CD4-positive, alpha-beta T cell treated with Interferon alpha-2 for 1 hour (primary cell): ENCODE measurements around the gene PRIM2.
"Not testable (repeated sequence)": the region's sequence is repeated elsewhere in the genome, so short reads cannot be mapped to it uniquely, and the experiment has no call there.

Experiments
- DNase-seq, 2 donors: peaks; one replicate each; pipeline ENCODE4 v3.0.0-alpha.2; 2020 to 2022

PRIM2 gene

GRCh38 chr6:57317060-57317943 is at the start of gene PRIM2:
PRIM2 (plus strand) TSS chr6:57317630; CDS start chr6:57318446, 816 bp downstream.
- peak; percentile 77 to 85 for DNase-seq

- DNase-seq: no peak
Measured at GRCh38 chr6:57268294-57268640, 49.2 kb upstream of the PRIM2 start.

DNA sequence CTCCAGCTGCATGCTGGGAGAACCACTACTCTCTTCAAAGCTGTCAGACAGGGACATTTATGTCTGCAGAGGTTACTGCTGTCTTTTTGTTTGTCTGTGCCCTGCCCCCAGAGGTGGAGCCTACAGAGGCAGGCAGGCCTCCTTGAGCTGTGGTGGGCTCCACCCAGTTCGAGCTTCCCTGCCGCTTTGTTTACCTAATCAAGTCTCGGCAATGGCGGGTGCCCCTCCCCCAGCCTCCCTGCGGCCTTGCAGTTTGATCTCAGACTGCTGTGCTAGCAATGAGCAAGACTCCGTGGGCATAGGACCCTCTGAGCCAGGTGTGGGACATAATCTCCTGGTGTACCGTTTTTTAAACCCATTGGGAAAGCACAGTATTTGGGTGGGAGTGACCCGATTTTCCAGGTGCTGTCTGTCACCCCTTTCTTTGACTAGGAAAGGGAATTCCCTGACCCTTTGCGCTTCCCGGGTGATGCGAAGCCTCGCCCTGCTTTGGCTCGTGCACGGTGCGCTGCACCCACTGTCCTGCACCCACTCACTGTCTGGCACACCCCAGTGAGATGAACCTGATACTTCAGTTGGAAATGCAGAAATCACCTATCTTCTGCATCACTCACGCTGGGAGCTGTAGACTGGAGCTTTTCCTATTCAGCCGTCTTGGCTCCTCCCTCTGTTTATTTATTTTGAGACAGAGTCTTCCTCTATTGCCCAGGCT is 43.2 kb upstream of the PRIM2 start:
- DNase-seq: not testable (repeated sequence)

GRCh38 chr6:57275384-57275783 is 42.0 kb upstream of the PRIM2 start:
- no peak for DNase-seq

DNA sequence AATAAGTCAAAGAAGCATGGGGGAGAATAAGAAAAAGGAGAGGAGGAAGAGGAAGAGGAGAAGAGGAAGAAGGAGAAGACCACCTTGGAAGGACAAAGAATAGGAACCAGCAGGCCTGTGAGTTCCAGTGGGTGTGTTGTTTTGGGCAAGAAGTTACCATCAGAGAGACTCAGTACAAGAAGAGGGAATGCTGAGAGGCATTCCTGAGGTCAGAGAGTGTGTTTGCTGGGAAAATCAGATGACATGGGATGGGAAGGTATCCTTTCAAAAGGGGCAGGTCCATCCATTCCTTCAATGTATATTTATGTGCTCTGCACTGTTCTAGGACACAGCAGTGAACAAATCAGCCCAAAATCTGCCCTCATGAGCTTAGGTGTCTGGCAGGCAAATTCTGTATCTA is 40.5 kb upstream of the PRIM2 start:
- DNase-seq: no peak

GRCh38 chr6:57278570-57278969 is 38.9 kb upstream of the PRIM2 start:
- DNase-seq: no peak

- DNase-seq: no peak
Measured at GRCh38 chr6:57279013-57279412, 38.4 kb upstream of the PRIM2 start.

- no peak for DNase-seq
Measured at GRCh38 chr6:57283106-57283505, 34.3 kb upstream of the PRIM2 start.

- DNase-seq: no peak
Measured at GRCh38 chr6:57283911-57284455, 33.4 kb upstream of the PRIM2 start.

DNA sequence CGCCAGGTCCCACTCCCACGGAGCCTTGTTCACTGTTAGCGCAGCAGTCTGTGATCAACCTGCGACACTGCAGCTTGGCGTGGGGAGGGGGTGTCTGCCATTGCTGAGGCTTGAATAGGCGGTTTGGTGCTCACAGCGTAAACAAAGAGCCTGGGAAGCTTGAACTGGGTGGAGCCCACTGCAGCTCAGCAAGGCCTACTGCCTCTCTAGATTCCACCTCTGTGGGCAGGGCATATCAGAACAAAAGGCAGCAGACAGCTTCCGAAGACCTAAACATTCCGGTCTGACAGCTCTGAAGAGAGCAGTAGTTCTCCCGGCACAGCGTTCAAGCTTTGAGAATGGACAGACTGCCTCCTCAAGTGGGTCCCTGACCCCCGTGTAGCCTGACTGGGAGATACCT is 29.3 kb upstream of the PRIM2 start:
- not testable (repeated sequence) for DNase-seq

- not testable (repeated sequence) for DNase-seq
Measured at GRCh38 chr6:57293472-57293871, 24.0 kb upstream of the PRIM2 start.

GRCh38 chr6:57294862-57295445 is 22.5 kb upstream of the PRIM2 start:
- DNase-seq: no peak

- DNase-seq: no peak
Measured at GRCh38 chr6:57297505-57297904, 19.9 kb upstream of the PRIM2 start.

DNA sequence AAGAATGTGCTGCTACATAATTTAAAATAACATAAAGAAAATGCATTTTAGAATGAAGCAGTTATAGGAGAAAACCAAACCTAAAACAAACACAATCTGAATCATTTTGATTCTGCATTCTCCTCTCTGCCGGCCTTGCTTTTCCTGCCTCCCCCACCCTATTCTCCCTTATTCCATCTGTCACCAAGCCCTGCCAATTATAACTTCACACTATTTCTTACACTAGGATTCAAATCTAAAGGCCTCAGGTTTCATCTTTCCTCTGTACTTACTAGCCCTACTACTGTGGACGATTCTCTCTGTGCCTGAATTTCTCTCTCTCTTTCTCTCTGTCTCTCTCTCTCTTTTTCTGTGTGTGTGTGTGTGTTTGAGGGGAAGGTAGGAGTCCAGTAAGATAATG is 18.7 kb upstream of the PRIM2 start:
- no peak for DNase-seq

GRCh38 chr6:57301757-57302156 is 15.7 kb upstream of the PRIM2 start:
- no peak for DNase-seq

GRCh38 chr6:57302477-57302876 is 15.0 kb upstream of the PRIM2 start:
- DNase-seq: no peak

- DNase-seq: no peak
Measured at GRCh38 chr6:57303931-57304681, 13.3 kb upstream of the PRIM2 start.

DNA sequence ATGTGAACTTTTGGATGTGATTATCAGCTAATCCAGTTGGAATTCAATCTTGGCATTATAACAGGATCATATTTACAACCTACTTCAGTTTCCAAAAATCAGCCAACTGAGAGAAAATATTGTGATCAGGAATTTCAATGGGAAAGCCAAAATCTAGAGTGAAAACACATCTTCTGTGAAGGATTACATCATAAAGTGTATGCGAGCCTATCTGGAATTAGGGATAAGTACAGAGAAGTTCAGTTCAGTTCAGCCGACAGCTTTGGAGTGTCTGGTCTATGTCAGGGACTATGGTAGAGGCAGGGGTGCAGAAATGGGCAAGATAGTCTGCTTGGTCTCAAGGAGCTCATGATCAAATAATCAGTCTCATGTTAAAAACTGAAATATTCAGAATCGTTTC is 12.3 kb upstream of the PRIM2 start:
- no peak for DNase-seq

DNA sequence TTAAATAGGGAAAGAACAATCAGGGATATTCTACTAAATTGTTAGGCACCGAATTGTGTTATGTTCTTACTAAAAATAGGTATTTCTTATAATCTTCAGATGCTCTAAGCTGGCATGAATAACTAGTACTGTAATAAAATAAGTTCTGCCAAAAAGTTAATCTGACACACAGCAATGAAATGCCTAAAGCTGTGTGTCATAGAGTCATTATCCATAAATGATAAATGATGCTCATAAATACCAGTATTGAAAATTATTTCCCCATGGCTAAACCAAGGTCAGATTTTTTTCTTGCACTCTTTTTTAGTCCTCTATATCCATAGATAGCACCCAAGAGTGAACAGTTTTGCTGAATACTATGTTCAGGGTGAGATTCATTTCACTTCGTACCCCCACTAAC is 11.7 kb upstream of the PRIM2 start:
- DNase-seq: no peak

DNA sequence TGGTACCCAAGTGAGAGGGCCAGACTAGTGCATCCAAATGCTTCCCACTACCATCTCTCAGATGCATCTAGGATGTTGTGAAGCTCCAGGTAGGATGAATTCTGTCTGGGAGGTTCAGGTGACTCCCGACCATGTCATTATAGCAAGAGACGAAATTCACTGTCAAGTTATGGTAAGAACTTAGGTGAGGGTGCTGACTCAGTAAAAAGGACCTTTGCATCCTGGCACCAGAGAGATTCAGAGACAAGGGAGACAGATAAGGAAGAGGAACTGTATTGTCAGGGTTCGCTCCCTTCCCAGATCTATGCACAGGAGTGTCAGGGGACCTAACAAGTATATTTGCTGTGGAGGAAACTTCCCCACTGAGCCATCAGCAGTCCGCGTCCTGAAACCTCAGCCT is 11.2 kb upstream of the PRIM2 start:
- DNase-seq: no peak

DNA sequence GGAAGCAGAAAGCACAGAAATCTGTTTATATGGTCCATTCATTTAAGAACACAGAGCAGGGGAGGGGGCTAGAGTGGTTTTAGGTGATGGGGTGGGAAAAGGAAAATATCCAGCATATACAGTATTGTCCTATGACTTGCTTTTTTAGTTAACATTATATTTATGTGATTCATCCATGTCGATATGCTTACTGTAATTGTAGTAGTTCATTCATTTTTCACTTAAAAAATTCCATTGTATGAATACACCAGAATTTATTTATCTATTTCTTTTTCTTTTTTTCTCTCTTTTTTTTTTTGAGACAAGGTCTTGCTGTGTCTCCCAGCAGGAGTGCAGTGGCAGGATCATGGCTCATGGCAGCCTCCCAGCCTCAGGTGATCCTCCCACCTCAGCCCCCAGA is 9.6 kb upstream of the PRIM2 start:
- no peak for DNase-seq

DNA sequence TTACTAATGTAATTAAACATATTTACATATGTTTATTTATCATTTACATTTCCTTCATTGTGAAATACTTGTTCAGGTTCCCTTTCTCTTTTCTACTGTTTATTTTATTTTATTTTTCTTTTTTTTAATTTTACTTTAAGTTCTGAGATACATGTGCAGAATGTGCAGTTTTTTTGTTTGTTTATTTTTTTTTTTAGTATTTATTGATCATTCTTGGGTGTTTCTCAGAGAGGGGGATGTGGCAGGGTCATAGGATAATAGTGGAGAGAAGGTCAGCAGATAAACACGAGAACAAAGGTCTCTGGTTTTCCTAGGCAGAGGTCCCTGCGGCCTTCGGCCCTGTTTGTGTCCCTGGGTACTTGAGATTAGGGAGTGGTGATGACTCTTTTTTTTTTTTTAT is 8.7 kb upstream of the PRIM2 start:
- not testable (repeated sequence) for DNase-seq
